Cerebellar nuclear complex (tissue), 1 donor: ENCODE measurements around the gene SRSF9.
"Not testable (repeated sequence)": the region's sequence is repeated elsewhere in the genome, so short reads cannot be mapped to it uniquely, and the experiment has no call there.

Experiments
- DNase-seq, 2 experiments: peaks; one replicate each; lab custom pipeline; 2025; lab: John Stamatoyannopoulos, UW

SRSF9 gene

DNA sequence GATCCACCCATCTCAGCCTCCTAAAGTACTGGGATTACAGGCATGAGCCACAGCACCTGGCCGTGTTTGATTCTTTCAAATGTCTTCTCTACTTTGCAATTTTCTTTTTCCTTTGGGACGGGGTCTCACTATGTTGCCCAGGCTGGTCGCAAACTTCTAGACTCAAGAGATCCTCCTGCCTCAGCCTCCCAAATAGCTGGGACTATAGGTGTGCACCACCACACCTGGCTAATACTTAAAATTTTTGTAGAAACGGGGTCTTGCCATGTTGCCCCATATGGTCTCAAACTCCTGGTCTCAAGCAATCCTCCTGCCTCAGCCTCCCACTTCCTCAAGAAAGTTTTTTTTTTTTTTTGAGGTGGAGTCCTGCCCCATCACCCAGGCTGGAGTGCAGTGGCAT lies 21.6 kb downstream of the SRSF9 start:
- no peak for DNase-seq

GRCh38 chr12:120446844-120447178 lies 22.7 kb downstream of the SRSF9 start:
- not testable (repeated sequence) for DNase-seq

DNA sequence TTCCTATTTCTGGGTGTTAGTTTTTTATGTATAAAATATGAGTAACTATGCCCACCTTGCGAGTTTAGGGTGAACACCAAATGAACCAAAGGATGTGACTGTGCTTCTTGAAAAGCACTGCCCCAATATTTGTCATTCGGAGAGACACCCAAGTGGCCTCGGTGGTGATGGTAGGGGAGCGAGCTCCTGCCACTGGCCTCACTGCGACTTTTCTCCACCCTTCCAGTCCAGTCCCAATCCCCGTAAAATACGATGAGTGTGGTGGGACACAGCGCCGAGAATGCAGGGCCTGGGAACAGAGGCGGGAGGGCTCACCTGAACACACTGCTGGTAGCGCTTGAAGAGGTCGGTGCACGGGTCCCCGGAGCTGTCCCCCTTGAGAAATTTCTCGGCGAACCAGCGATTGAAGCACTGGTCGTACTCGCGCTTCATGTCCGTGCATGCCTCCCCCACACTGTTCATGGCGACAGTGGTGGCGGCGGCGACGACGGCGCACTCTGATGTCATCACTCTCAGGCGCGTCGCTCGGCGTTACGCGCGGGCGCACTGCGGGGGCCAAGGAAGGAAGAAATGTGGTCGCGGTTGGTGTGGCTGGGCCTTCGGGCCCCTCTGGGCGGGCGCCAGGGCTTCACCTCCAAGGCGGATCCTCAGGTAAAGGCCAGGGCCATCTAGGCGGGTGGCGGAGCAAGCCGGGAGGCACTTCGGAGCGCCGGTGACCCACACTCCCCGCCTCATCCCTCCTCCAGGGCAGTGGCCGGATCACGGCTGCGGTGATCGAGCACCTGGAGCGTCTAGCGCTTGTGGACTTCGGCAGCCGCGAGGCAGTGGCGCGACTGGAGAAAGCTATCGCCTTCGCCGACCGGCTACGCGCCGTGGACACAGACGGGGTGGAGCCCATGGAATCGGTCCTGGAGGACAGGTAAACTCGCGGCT lies 23.4 kb downstream of the SRSF9 start, which contains the start of the genes GATC and TRIAP1:
TSS of gene GATC (plus strand) at position 534 of the 933 bp plus-strand sequence. CDS start at position 571, 37 bp downstream.
TSS of gene TRIAP1 (minus strand) at position 474 of the 933 bp plus-strand sequence. CDS start at position 462, 12 bp downstream.
- DNase-seq: peak in 1 of 2 experiments; percentile 50

DNA sequence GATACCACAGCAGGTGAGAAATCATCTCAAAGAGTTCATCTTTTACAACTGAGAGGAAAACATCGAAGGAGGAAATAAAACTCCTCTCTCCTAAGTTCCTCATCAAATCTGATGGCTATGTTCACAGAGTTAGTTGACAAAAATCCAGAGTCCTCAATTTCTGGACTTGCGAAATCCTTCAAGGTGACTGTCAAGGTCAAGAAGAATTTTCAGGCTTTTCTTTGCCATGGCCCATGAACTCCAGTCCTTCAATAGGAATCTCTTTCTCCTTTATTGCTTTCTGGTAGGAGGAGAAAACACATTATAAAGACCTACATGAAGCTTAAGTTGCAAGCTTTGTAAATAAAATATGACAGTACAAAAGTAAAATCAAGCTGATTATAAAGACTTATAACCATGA lies 24.9 kb downstream of the SRSF9 start:
- DNase-seq: no peak

DNA sequence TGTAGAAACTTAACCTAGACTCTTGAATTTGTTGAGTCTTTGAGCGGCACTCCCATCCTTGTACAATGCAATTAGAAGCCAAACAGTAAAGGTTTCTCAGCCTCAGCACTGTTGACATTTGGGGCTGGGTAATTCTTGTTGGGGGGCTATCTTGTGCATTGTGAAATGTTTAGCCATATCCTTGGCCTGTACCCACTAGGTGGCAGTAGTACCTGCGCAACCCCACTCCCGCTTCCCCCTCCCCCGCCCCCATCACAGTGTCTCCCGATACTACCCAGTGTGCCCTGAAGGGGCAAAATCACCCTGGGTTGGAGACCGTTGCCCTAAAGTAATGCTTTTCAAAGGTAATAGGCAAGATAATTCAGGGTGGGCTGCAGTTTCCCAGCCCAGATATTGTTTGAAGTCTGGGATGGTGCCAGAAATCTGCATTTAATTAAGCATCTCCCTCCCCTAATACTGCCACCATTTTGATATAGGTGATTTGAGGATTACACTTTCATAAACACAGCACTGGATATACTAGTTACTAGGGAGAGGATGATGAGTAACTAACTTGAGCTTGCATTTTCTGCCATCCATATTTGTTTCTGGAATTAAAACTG lies 29.8 kb downstream of the SRSF9 start:
- DNase-seq: no peak

DNA sequence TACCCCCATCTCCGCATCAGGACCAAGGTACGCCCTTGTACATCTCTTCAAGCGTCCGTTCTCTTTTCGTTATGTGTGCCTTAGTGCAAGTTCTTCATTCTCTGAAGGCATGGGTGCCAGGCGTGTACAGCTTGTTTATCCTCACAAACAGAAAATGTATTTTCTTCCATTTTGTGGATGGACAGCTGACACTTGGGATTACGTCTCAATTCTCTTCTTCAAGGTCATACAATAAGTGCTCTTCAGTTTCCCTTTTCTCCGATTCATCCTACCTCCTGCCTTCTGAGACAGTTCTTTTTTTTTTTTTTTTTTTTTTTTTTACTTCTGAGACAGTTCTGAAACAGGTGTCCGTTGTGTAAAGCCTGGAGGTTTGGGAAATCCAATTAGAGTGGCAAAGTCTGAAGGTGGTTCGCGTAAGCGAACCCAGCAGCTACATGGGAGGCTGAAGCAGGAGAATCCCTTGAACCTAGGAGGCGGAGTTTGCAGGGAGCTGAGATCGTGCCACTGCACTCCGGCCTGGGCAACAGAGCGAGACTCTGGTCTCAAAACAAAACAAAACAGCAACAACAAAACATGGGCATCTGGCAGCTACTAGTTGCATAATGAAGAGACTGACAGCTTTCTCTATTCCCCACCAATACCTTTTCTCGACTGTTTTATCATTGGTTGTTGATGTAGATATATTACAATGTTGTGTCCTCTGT lies 30.9 kb downstream of the SRSF9 start:
- no peak for DNase-seq

GRCh38 chr12:120437735-120438494 lies 31.6 kb downstream of the SRSF9 start, which contains the start of gene COX6A1:
COX6A1 (plus strand) TSS chr12:120438113; CDS start chr12:120438127, 14 bp downstream.
- peak; percentile 80 to 96 for DNase-seq

DNA sequence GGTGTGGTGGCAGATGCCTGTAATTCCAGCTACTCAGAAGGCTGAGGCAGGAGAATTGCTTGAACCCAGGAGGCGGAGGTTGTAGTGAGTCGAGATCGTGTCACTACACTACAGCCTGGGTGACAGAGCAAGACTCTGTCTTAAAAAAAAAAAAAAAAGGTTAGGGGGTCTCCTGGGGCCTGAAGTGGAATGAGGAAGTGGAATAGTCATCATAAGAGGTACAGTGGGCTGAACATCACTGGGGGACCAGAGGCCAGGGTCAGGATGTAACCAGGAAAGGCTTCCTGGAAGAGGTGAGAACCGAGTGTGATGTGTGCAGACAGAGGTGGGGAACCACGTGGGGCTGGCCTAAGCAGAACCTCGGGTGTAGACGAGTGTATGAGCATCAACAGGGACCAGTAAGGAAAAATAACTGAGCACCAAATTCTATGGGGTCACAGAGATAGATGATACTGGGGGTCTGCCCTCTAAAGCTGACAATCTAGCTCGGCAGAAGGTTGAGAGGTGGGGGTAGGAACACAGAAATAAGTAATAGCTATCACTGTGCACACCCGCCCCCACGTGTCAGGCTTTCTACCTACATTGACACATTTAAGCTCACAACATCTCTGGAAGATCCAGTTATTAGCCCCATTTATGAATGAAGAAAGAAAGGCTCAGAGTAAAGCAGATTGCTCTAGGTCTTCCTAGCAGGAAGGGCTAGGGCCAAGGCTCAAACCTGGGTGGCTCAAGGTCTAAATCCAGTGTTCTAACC lies 36.6 kb downstream of the SRSF9 start:
- DNase-seq: no peak

- no peak for DNase-seq
Measured at GRCh38 chr12:120429368-120429767, 40.2 kb downstream of the SRSF9 start.

GRCh38 chr12:120428597-120429229 lies 40.8 kb downstream of the SRSF9 start:
- DNase-seq: no peak

DNA sequence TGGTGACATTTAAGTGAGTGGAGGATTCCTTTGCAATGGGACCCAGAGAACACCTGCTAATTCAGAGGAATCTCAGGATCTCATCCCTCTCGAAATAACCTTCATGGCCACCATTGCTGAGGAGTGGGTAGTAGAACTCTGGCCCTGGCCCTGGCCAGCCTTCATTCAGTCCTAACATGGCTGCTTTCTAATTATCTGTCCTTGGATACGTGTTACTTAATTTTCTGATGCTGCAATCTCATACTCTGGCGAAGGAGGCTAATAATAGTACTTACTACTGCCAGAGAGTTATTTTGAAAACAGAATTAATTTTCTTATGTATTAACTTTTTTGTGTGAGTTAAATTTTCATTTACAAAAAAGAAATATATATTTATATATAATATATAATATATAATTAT lies 43.8 kb downstream of the SRSF9 start:
- DNase-seq: no peak

- no peak for DNase-seq
Measured at GRCh38 chr12:120422892-120423456, 46.6 kb downstream of the SRSF9 start.

DNA sequence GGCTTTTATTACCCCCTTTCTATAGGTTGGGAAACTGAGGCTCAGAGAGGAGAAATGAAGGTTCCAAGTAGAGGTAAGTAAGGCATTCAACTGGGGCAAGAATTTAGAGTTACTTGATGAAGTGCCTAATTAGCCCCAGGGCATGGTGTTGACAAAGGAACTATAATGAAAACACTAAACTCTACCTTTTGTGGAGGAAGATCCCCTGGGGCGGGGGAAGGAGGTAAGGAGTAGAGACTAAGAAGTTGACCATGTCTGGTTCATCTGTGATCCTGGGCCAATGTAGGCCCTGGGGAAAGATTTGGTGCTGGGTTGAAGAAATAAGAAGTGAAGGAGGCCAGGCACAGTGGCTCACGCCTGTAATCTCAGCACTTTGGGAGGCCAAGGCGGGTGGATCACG lies 47.8 kb downstream of the SRSF9 start:
- DNase-seq: no peak

DNA sequence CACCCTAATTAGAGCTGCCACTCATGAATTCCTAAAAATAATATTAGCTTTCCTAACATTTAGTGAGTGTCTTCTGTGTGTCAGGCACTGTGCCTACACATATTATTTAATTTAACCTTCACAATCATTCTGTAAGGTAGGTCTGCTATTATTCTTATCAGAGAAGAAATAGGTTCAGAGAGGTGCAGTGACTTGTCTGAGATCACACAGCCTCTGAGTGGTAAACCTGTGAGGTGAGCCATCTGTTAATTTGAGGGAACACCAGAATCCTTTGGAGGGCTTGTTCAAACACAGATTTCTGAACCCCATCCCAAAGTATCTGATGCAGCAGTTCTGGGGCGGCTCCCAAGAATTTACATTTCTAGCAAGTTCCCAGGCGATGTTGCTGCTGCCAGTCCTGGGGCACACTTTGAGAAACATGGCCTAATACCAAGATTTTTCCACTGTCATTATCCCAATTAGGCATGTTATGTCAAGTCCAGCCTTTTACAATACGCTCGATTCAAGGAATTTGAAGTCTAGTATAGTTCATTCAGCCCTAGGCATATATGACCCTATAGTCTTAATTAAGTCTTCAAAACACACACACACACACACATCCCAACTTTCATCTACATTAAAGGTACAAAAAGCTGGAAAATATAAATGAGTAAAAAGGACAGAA lies 51.5 kb downstream of the SRSF9 start:
- no peak for DNase-seq

GRCh38 chr12:120416490-120417216 lies 52.9 kb downstream of the SRSF9 start:
- no peak for DNase-seq

- DNase-seq: no peak
Measured at GRCh38 chr12:120413901-120414695, 55.5 kb downstream of the SRSF9 start.

DNA sequence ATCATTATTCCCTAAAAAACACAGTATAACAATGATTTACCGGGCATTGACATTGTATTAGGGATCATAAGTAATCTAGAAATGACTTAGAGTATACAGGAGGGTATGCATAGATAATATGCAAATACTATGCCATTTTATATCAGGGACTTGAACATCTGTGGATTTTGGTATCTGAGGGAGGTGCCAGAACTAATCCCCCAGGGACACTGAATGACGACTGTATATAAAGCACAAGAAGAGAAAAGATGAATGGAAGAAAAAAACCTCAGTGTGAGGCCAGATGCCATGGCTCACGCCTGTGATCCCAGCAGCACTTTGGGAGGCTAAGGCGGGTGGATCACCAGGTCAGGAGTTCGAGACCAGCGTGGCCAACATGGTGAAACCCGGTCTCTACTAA lies 57.1 kb downstream of the SRSF9 start:
- no peak for DNase-seq
